Smooth muscle cell (in vitro differentiated cells): Measurements from ENCODE around the gene CLDN20. TPM values are rescaled to one million over a fixed set of nuclear protein-coding genes. Genes with fewer than 3 reads are reported as not detected.

Experiments
- DNase-seq: peaks from one replicate; lab custom pipeline; 2025; ENCODE audit not compliant: unreplicated experiment; lab: John Stamatoyannopoulos, UW
- H2AFZ ChIP-seq: fragments of 200-600 bp; sonication (generic); 2 replicates; pipeline ENCODE4 v1.6.0; 2016; ENCODE audit warnings: antibody characterized with exemption, low read depth, mild to moderate bottlenecking
- H3F3A ChIP-seq: fragments of 200-600 bp; sonication (generic); 2 replicates; pipeline ENCODE4 v1.6.0; 2017; ENCODE audit warnings: antibody characterized with exemption, low read depth
- H3K27ac ChIP-seq: fragments of 200-600 bp; sonication (generic); 2 replicates; pipeline ENCODE4 v1.5.1; 2016; ENCODE audit warnings: low read depth, mild to moderate bottlenecking
- H3K27me3 ChIP-seq: fragments of 200-600 bp; sonication (generic); 2 replicates; pipeline ENCODE4 v1.6.1; 2016; ENCODE audit warnings: low read depth, mild to moderate bottlenecking
- H3K36me3 ChIP-seq: fragments of 200-600 bp; sonication (generic); 2 replicates; pipeline ENCODE4 v1.5.1; 2016; ENCODE audit warnings: low read depth
- H3K4me1 ChIP-seq: fragments of 200-600 bp; sonication (generic); 2 replicates; pipeline ENCODE4 v1.5.1; 2016; ENCODE audit warnings: low read depth
- H3K4me2 ChIP-seq: fragments of 200-600 bp; sonication (generic); 2 replicates; pipeline ENCODE4 v1.6.0; 2016; ENCODE audit warnings: mild to moderate bottlenecking
- H3K4me3 ChIP-seq: fragments of 200-600 bp; sonication (generic); 2 replicates; pipeline ENCODE4 v1.5.1; 2016; ENCODE audit warnings: mild to moderate bottlenecking
- H3K79me2 ChIP-seq: fragments of 200-600 bp; sonication (generic); 2 replicates; pipeline ENCODE4 v1.6.0; 2016; ENCODE audit warnings: low read depth, mild to moderate bottlenecking
- H3K9ac ChIP-seq: fragments of 200-600 bp; sonication (generic); 2 replicates; pipeline ENCODE4 v1.6.0; 2016; ENCODE audit warnings: low read depth
- H3K9me3 ChIP-seq: fragments of 200-600 bp; sonication (generic); replicated peaks from 2 replicates; pipeline ENCODE4 v1.5.1; 2016; ENCODE audit warnings: low read depth
- H4K20me1 ChIP-seq: fragments of 200-600 bp; sonication (generic); 2 replicates; pipeline ENCODE4 v1.6.0; 2016; ENCODE audit warnings: low read depth
- CTCF ChIP-seq: fragments of 200-600 bp; sonication (generic); IDR thresholded peaks from 2 replicates; pipeline ENCODE4 v1.5.1; 2017; ENCODE audit warnings: borderline replicate concordance, mild to moderate bottlenecking, antibody characterized with exemption; ENCODE audit not compliant: insufficient read depth, poor library complexity, severe bottlenecking
- WGBS: methylation state at CpG from one replicate; pipeline ENCODE4 v1.1.7; 2016; ENCODE audit warnings: low lambda C conversion rate; 5-methylcytosine and 5-hydroxymethylcytosine counted together
- polyA plus RNA-seq: library from polyadenylated mRNA; unstranded; fragments of >200 nt; fragmentation: Nextera tagmentation; extraction: Ambion mirVana; gene quantifications from 2 replicates; pipeline ENCODE4 v1.2.1, GENCODE V29; 2016
- total RNA-seq: library from RNA; depleted of rRNA; stranded (reverse); fragments of >200 nt; gene quantifications from 2 replicates; pipeline ENCODE4 v1.2.3, GENCODE V29; 2014

Gene CLDN20
- total and polyA plus RNA-seq, 2 experiments from 2014 or later, result not detected

GRCh38 chr6:155219299-155219698 is 44.5 kb upstream of the CLDN20 start:
- H3K79me2 ChIP-seq, result no peaks in the 10 kb centered on the region
- no peaks in the 10 kb centered on the region for H3K36me3 ChIP-seq
- peaks cover 5% of the 10 kb centered on the region for H3F3A ChIP-seq
- H3K27ac ChIP-seq, result no peak overlapping the region
- WGBS, result 96% methylated on average over 7 of the region's 7 CpGs
- no peak overlapping the region for H3K4me3 ChIP-seq
- DNase-seq, result no peak
- H3K9me3 ChIP-seq, result no peaks in the 10 kb centered on the region
- no peak overlapping the region for H3K9ac ChIP-seq
- peaks cover 14% of the 10 kb centered on the region for H3K4me1 ChIP-seq
- no peaks in the 10 kb centered on the region for H3K27me3 ChIP-seq
- H2AFZ ChIP-seq, result no peak overlapping the region
- no peak overlapping the region for H3K4me2 ChIP-seq
- H4K20me1 ChIP-seq, result no peaks in the 10 kb centered on the region
- no peak for TF ChIP-seq CTCF

- H3K36me3 ChIP-seq, result no peaks in the 10 kb centered on the region
- H3F3A ChIP-seq, result peaks cover 5% of the 10 kb centered on the region
- H3K9ac ChIP-seq, result no peak overlapping the region
- no peaks in the 10 kb centered on the region for H4K20me1 ChIP-seq
- no peak overlapping the region for H2AFZ ChIP-seq
- no peak overlapping the region for H3K4me2 ChIP-seq
- WGBS, result 94% methylated on average over 5 of the region's 5 CpGs
- no peaks in the 10 kb centered on the region for H3K79me2 ChIP-seq
- no peak for DNase-seq
- no peaks in the 10 kb centered on the region for H3K9me3 ChIP-seq
- peaks cover 14% of the 10 kb centered on the region for H3K4me1 ChIP-seq
- no peak overlapping the region for H3K4me3 ChIP-seq
- no peak overlapping the region for H3K27ac ChIP-seq
- H3K27me3 ChIP-seq, result no peaks in the 10 kb centered on the region
- TF ChIP-seq CTCF, result no peak
These were observed 43.9 kb upstream of the CLDN20 start for GRCh38 chr6:155219858-155220301.

GRCh38 chr6:155221086-155221485 is 42.7 kb upstream of the CLDN20 start:
- H3K9ac ChIP-seq, result no peak overlapping the region
- no peak overlapping the region for H2AFZ ChIP-seq
- H3F3A ChIP-seq, result peaks cover 5% of the 10 kb centered on the region
- no peaks in the 10 kb centered on the region for H3K27me3 ChIP-seq
- H3K27ac ChIP-seq, result no peak overlapping the region
- no peak overlapping the region for H3K4me2 ChIP-seq
- no peaks in the 10 kb centered on the region for H3K36me3 ChIP-seq
- no peaks in the 10 kb centered on the region for H4K20me1 ChIP-seq
- no peaks in the 10 kb centered on the region for H3K9me3 ChIP-seq
- no peaks in the 10 kb centered on the region for H3K79me2 ChIP-seq
- DNase-seq, result no peak
- H3K4me3 ChIP-seq, result no peak overlapping the region
- no peak for TF ChIP-seq CTCF
- WGBS, result 87% methylated on average over 4 of the region's 4 CpGs
- H3K4me1 ChIP-seq, result peaks cover 14% of the 10 kb centered on the region

GRCh38 chr6:155222506-155222905 is 41.3 kb upstream of the CLDN20 start:
- Histone ChIP-seq H3K4me1 (peaks cover 11% of the 10 kb centered on the region), H3F3A (peaks cover 5% of the 10 kb centered on the region), H3K4me3 (no peak overlapping the region), H3K9ac (no peak overlapping the region), H2AFZ (no peak overlapping the region), H4K20me1 (no peaks in the 10 kb centered on the region), H3K27ac (no peak overlapping the region), H3K4me2 (no peak overlapping the region), H3K9me3 (no peaks in the 10 kb centered on the region), H3K27me3 (no peaks in the 10 kb centered on the region), H3K36me3 (no peaks in the 10 kb centered on the region), H3K79me2 (no peaks in the 10 kb centered on the region)
- no peak for TF ChIP-seq CTCF
- 96% methylated on average over 4 of the region's 4 CpGs for WGBS
- DNase-seq, result no peak
